WTC11 (cell line): ENCODE measurements around the gene CHST3. TPM values are rescaled to one million over a fixed set of nuclear protein-coding genes. Genes with fewer than 3 reads are reported as not detected.

ENCODE experiments used
- ATAC-seq: fragments of 200-7000 bp; cut with Tn5 transposase; 2 replicates; pipeline ENCODE4 v1.10.0; 2021; ENCODE audit warnings: mild to moderate bottlenecking, moderate library complexity
- CTCF ChIA-PET: fragments of 300-600 bp; sonication (Branson Sonifier 250); formaldehyde crosslinking; loops from one replicate; lab custom pipeline; 2021; ENCODE audit warnings: antibody characterized with exemption; lab: Charles Lee
- POLR2A ChIA-PET: fragments of 350-600 bp; sonication (Branson Sonifier 250); formaldehyde crosslinking; loops from one replicate; lab custom pipeline; 2021; ENCODE audit warnings: antibody characterized with exemption; lab: Charles Lee
- DNase-seq: peaks from one replicate; pipeline ENCODE4 v3.0.0; 2021; ENCODE audit warnings: low spot score
- H3K27ac Mint-ChIP-seq: 2 replicates; pipeline ENCODE4 v1.8.0; 2021; ENCODE audit warnings: mixed read lengths
- H3K27me3 Mint-ChIP-seq: 2 replicates; pipeline ENCODE4 v1.8.0; 2021; ENCODE audit warnings: low read depth, mild to moderate bottlenecking, moderate library complexity, mixed read lengths
- H3K36me3 Mint-ChIP-seq: 2 replicates; pipeline ENCODE4 v1.8.0; 2021; ENCODE audit warnings: mixed read lengths
- H3K4me1 Mint-ChIP-seq: 2 replicates; pipeline ENCODE4 v1.8.0; 2022; ENCODE audit warnings: mixed read lengths
- H3K4me3 Mint-ChIP-seq: 2 replicates; pipeline ENCODE4 v1.8.0; 2021; ENCODE audit warnings: mild to moderate bottlenecking, moderate library complexity, mixed read lengths
- H3K9me3 Mint-ChIP-seq: 2 replicates; pipeline ENCODE4 v1.8.0; 2021; ENCODE audit warnings: mixed read lengths
- CDX4 ChIP-seq: fragments of 250-450 bp; sonication (Bioruptor Pico); IDR thresholded peaks from 2 replicates; pipeline ENCODE4 v1.9.0; 2021; ENCODE audit warnings: moderate library complexity, mild to moderate bottlenecking, inconsistent platforms, borderline replicate concordance
- E2F5 ChIP-seq: sonication (generic); formaldehyde crosslinking; IDR thresholded peaks from 2 replicates; pipeline ENCODE4 v1.8.1; 2022; ENCODE audit warnings: mild to moderate bottlenecking, moderate library complexity, missing genetic modification reagents
- ELF4 ChIP-seq: sonication (generic); formaldehyde crosslinking; IDR thresholded peaks from 2 replicates; pipeline ENCODE4 v1.8.1; 2022; ENCODE audit warnings: low read depth, mild to moderate bottlenecking, moderate library complexity, missing genetic modification reagents
- ETV6 ChIP-seq: sonication (generic); formaldehyde crosslinking; IDR thresholded peaks from 2 replicates; pipeline ENCODE4 v1.8.1; 2022; ENCODE audit warnings: mild to moderate bottlenecking, missing genetic modification reagents
- IRF1 ChIP-seq: sonication (generic); formaldehyde crosslinking; IDR thresholded peaks from 2 replicates; pipeline ENCODE4 v1.8.0; 2023; ENCODE audit warnings: missing genetic modification reagents
- IRF2 ChIP-seq: sonication (generic); formaldehyde crosslinking; IDR thresholded peaks from 2 replicates; pipeline ENCODE4 v1.8.0; 2022; ENCODE audit warnings: low read depth, missing genetic modification reagents, borderline replicate concordance
- JAZF1 ChIP-seq: fragments of 250-450 bp; sonication (Bioruptor Pico); IDR thresholded peaks from 2 replicates; pipeline ENCODE4 v1.9.0; 2021; ENCODE audit warnings: moderate library complexity, mild to moderate bottlenecking, inconsistent platforms
- NR3C1 ChIP-seq: sonication (generic); formaldehyde crosslinking; conservative IDR thresholded peaks from 2 replicates; pipeline ENCODE4 v1.8.1; 2023; ENCODE audit warnings: low read depth, mild to moderate bottlenecking, missing genetic modification reagents
- RELA ChIP-seq: sonication (generic); formaldehyde crosslinking; IDR thresholded peaks from 2 replicates; pipeline ENCODE4 v1.8.1; 2022; ENCODE audit warnings: missing genetic modification reagents, mild to moderate bottlenecking, borderline replicate concordance
- RORB ChIP-seq: fragments of 250-450 bp; sonication (Bioruptor Pico); IDR thresholded peaks from 2 replicates; pipeline ENCODE4 v1.9.0; 2021; ENCODE audit warnings: mild to moderate bottlenecking
- SOX15 ChIP-seq: fragments of 250-450 bp; sonication (Bioruptor Pico); IDR thresholded peaks from 2 replicates; pipeline ENCODE4 v1.9.0; 2021; ENCODE audit warnings: mild to moderate bottlenecking
- TP53 ChIP-seq: sonication (generic); formaldehyde crosslinking; IDR thresholded peaks from 2 replicates; pipeline ENCODE4 v1.8.1; 2023; ENCODE audit warnings: mild to moderate bottlenecking, missing genetic modification reagents
- ZNF219 ChIP-seq: sonication (generic); formaldehyde crosslinking; IDR thresholded peaks from 2 replicates; pipeline ENCODE4 v1.8.0; 2023; ENCODE audit warnings: missing genetic modification reagents, mild to moderate bottlenecking, borderline replicate concordance
- ZNF232 ChIP-seq: sonication (generic); formaldehyde crosslinking; IDR thresholded peaks from 2 replicates; pipeline ENCODE4 v1.8.0; 2022; ENCODE audit warnings: mild to moderate bottlenecking, missing genetic modification reagents
- ZNF263 ChIP-seq: sonication (generic); formaldehyde crosslinking; IDR thresholded peaks from 2 replicates; pipeline ENCODE4 v1.8.1; 2022; ENCODE audit warnings: low read depth, mild to moderate bottlenecking, moderate library complexity, missing genetic modification reagents
- ZNF416 ChIP-seq: fragments of 250-450 bp; sonication (Bioruptor Pico); IDR thresholded peaks from 2 replicates; pipeline ENCODE4 v1.9.0; 2021; ENCODE audit warnings: mild to moderate bottlenecking, inconsistent platforms
- ZNF423 ChIP-seq: fragments of 250-450 bp; sonication (Bioruptor Pico); IDR thresholded peaks from 2 replicates; pipeline ENCODE4 v2.1.2; 2022; ENCODE audit warnings: mild to moderate bottlenecking, moderate library complexity
- ZNF512 ChIP-seq: sonication (generic); formaldehyde crosslinking; IDR thresholded peaks from 2 replicates; pipeline ENCODE4 v1.8.1; 2022; ENCODE audit warnings: missing genetic modification reagents, borderline replicate concordance
- ZNF532 ChIP-seq: fragments of 250-450 bp; sonication (Bioruptor Pico); IDR thresholded peaks from 2 replicates; pipeline ENCODE4 v1.9.0; 2021; ENCODE audit warnings: mild to moderate bottlenecking, borderline replicate concordance
- ZSCAN18 ChIP-seq: fragments of 250-450 bp; sonication (Bioruptor Pico); IDR thresholded peaks from 2 replicates; pipeline ENCODE4 v2.1.2; 2022; ENCODE audit warnings: mild to moderate bottlenecking, moderate library complexity
- total RNA-seq: library from RNA; stranded (reverse); gene quantifications from 3 replicates; pipeline ENCODE4 v1.2.3, GENCODE V29; 2021

The CHST3 gene
- total RNA-seq, 1 experiment from 2014 or later = 7.0 TPM

GRCh38 chr10:72013202-72013945 is 49.2 kb downstream of the CHST3 start:
- H3K4me3 Mint-ChIP-seq = no peak overlapping the region
- no peak overlapping the region for H3K27ac Mint-ChIP-seq
- H3K27me3 Mint-ChIP-seq = no peaks in the 10 kb centered on the region
- CTCF ChIA-PET = interaction anchor here (0.6 to 2.9 kb wide), 3 partner anchors 30 to 117 kb away, joined by 3 to 14 read pairs (median 4); no protein-coding TSS in a partner anchor
- H3K36me3 Mint-ChIP-seq = no peaks in the 10 kb centered on the region
- POLR2A ChIA-PET = no interaction called here
- TF ChIP-seq IRF1 = no peak
- TF ChIP-seq RELA (CRISPR knock-in tag) = no peak
- no peak for TF ChIP-seq ZNF232
- no peak for TF ChIP-seq ZNF423
- TF ChIP-seq E2F5 (CRISPR knock-in tag) = no peak
- no peak for TF ChIP-seq NR3C1 (CRISPR knock-in tag)
- TF ChIP-seq JAZF1 (CRISPR knock-in tag) = no peak
- TF ChIP-seq ZNF416 (CRISPR knock-in tag) = no peak
- TF ChIP-seq RORB (CRISPR knock-in tag) = no peak
- TF ChIP-seq ZNF512 (CRISPR knock-in tag) = no peak
- no peak for TF ChIP-seq ZNF219 (CRISPR knock-in tag)
- TF ChIP-seq TP53 (CRISPR knock-in tag) = no peak
- no peak for TF ChIP-seq ZNF532
- no peak for TF ChIP-seq ETV6 (CRISPR knock-in tag)
- TF ChIP-seq ELF4 (CRISPR knock-in tag) = no peak
- DNase-seq (no peak), ATAC-seq (no peak)
- H3K9me3 Mint-ChIP-seq = no peaks in the 10 kb centered on the region
- H3K4me1 Mint-ChIP-seq = peaks cover 7% of the 10 kb centered on the region

- CTCF ChIA-PET = interaction anchor here (0.6 to 2.9 kb wide), 2 partner anchors 34 to 118 kb away, joined by 3 to 14 read pairs; no protein-coding TSS in a partner anchor
- H3K27me3 Mint-ChIP-seq = no peaks in the 10 kb centered on the region
- POLR2A ChIA-PET = no interaction called here
- DNase-seq (no peak), ATAC-seq (no peak)
- no peaks in the 10 kb centered on the region for H3K36me3 Mint-ChIP-seq
- H3K4me1 Mint-ChIP-seq = peaks cover 7% of the 10 kb centered on the region
- no peaks in the 10 kb centered on the region for H3K9me3 Mint-ChIP-seq
- no peak overlapping the region for H3K4me3 Mint-ChIP-seq
- H3K27ac Mint-ChIP-seq = no peak overlapping the region
- no peak for TF ChIP-seq TP53 (CRISPR knock-in tag)
- TF ChIP-seq IRF2 (CRISPR knock-in tag) = no peak
- TF ChIP-seq SOX15 = no peak
- TF ChIP-seq JAZF1 (CRISPR knock-in tag) = no peak
- TF ChIP-seq CDX4 (CRISPR knock-in tag) = no peak
- no peak for TF ChIP-seq ZNF532
- no peak for TF ChIP-seq ZNF263
- TF ChIP-seq RELA (CRISPR knock-in tag) = no peak
- no peak for TF ChIP-seq ZSCAN18 (CRISPR knock-in tag)
Observed at GRCh38 chr10:72014197-72014596, 50.0 kb downstream of the CHST3 start.
